Measurements from ENCODE around the gene SLCO6A1.
"Not testable (repeated sequence)": the region's sequence is repeated elsewhere in the genome, so short reads cannot be mapped to it uniquely, and the experiment has no call there.

Gene SLCO6A1

GRCh38 chr5:102498271-102499034 lies at the start of gene SLCO6A1:
TSS of gene SLCO6A1 (minus strand) at chr5:102499001. CDS start at chr5:102498844, 157 bp downstream.
- no peak for FAIRE-seq

GRCh38 chr5:102547141-102548035 lies 48.6 kb upstream of the SLCO6A1 start:
- FAIRE-seq, result no peak

GRCh38 chr5:102545175-102545574 lies 46.4 kb upstream of the SLCO6A1 start:
- no peak for FAIRE-seq

- no peak for FAIRE-seq
Measured at GRCh38 chr5:102542057-102542456, 43.3 kb upstream of the SLCO6A1 start.

DNA sequence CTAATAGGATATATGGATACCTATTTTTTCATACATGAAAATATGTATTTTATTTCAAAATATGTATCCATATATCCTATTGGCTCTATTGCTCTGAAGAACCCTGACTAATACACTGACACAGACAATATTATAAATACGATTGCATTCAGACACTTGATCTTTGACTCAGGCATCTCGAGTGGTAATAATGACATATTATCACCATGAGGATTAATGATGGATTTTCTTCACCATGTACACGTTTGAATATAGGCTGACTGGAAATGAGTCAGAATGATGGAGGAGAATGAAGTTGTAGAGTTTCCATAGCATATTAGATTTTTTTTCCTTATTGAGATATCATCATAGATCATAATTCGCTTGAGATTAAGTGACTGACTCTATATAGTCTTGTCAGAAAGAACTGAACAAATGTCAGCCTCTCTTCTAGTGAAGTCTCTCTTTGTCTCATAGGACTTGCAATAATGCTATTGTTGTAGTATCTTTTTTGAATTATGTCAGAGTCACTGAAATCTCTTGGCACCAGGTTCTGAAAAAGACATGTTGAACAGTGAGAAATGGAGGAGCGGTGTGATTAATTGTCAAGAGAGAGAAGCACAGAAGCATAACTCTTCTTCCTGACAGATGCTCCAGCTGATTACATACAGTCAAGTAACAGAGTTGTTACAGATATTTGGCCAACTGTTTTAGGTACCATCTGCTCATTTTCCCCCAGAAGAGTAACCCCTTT lies 41.4 kb upstream of the SLCO6A1 start:
- no peak for FAIRE-seq

DNA sequence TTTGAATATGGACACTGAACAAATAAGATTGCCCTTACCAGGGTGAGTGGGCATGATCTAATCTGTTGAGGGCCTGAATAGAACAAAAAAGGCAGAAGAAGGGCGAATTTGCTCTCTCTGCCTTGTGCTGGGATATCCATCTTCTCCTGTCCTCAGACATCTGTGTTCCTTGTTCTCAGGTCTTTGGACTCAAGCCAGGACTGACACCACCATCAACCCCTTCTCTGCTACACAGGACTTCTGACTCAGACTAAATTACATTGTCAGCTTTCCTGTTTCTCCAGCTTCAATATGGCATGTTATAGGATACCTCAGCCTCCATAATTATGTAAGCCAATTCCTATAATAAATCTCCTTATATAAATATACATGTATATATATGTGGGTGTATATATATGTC lies 40.8 kb upstream of the SLCO6A1 start:
- FAIRE-seq, result no peak

DNA sequence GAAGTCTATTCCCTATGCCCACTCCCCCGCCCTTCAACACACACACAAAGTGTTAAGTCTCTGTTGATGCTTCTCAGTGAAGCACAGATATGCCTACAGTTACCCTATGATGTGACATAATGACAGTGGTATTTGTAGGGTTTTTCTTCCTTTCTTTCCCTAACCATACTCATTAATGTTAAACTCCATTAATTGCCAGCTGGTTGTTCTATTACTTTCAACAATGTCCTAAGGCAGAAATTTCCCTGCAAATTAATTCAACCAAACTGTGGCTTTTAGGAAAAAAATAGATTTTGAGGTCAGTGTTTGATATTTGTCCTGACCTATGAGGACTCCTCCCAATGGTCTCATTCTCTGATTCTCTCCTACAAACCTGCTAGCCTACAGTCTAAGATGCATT lies 38.2 kb upstream of the SLCO6A1 start:
- FAIRE-seq, result no peak

DNA sequence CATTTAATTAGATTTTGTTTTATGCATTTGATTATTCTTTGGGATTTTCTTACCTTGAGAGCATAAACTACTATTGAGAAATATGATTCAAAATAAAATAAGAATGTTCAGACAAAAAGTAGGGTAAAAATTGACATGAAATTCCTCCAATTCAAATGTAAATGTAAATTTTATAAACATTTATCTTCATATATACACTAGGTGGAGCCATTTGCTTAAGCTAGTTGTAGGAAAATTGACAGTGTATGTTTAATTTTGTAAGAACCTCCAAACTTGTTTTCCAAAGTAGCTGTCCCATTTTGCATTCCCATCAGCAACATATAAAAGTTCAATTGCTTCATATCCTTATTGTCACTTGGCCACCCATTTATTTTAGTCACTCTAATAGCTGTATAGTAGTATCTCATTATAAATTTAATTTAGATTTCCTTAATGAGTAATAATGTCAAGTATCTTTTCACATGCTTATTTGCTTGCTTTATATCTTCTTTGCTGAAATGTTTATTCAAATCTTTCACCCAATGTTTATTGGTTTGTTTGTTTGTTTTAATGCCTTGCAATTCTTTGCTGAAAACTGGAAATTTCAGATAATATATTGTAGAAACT lies 37.6 kb upstream of the SLCO6A1 start:
- no peak for FAIRE-seq

DNA sequence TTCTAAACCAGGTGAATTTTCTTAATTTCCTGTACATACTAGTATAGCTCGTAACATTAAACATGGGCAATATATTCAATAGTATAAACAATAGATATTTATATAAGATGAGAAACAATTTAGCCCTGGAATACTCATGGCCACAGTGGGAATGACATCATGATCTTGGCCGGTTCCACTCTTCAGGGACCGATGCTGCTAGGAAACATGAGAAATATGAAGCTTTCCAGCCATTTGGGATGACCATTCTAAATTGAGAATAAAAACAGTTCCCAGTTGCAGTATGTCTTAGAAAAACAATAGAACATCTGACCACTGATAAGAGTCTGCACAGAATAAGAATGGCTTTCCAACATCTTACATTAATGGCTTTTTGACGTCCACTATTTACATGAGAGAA lies 33.3 kb upstream of the SLCO6A1 start:
- no peak for FAIRE-seq

- FAIRE-seq, result no peak
Measured at GRCh38 chr5:102531506-102531905, 32.7 kb upstream of the SLCO6A1 start.

DNA sequence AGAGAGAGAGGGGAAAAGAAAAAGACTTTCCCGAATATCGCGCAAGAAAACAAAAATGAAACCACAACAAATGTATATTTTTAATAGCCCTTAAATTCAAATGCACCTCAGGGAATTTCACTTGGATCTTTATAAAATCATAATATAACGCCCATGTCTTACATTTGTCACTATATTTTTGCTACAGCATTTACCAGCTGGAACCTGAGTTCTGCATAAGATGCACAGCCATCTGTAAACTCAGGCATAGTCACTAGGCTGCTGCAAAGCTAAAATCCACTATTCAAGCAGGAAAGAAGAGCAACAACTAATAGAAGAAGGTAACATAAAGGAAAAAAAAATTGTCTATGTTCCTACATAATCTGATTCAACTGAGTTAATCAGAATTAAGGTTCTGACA lies 30.6 kb upstream of the SLCO6A1 start:
- no peak for FAIRE-seq

DNA sequence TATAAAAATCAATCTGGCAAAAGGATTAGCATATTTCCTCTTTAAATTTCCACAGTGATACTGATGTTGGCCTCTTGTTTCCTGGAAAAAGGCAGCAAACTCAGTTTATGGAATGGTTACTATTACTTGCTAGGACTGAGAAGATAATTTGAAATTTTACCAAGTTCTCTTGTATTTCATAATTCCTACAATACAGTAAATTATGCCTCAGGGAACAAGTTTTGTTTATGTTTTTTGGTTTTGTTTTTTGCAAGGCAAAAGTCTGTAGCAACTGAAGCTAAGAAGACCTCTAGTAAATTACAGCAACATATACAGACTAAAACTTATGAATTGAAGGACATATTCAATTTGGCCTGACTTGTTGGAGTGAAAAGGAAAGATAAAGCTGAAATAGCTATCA lies 30.2 kb upstream of the SLCO6A1 start:
- FAIRE-seq, result no peak

GRCh38 chr5:102528600-102528999 lies 29.8 kb upstream of the SLCO6A1 start:
- no peak for FAIRE-seq

DNA sequence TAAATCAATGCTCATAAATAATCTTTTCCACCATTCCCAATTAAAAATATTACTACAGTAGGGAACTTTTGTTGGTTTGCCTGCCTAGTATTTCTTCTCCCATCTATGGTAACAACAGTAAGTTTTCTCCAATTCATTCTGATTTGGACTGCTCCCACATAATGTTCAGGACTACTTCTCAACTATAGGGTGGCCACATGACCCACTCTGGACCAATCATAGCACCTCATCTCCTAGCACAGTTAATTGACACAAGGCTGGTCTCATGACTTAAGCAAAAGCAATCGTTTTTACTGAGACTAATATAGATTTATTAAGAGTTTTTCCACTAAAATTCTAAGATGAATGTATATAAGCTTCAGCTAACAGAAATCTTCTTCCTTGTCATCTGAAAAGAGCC lies 28.7 kb upstream of the SLCO6A1 start:
- FAIRE-seq, result no peak

DNA sequence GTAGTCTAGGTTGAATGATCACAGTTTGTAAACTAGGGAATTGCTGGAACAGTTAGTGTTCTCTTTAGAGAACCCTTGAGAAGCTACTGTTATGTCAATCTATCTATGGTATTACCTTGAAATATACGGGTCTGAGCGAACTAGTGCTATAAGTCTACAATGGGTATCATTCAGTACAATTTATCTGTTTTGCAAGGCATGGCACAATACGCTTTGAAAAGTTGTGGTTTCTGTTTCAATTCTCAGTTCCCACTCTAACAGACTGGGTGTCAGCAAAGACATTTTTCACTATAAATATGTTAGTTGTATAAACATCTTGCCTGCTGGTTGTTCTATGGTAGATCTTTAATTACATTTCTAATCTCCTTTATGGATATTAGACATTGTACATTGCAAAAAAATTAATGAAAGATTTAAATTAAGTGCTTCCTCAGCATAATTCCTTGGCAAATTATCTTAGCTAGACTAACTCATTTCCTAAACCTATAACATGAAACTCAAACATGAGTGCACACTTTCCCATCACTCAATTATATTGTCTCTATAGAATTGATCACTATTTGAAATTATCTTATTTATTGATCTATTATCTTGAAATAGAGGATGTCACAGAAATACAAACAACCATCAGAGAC lies 24.9 kb upstream of the SLCO6A1 start:
- FAIRE-seq, result no peak

DNA sequence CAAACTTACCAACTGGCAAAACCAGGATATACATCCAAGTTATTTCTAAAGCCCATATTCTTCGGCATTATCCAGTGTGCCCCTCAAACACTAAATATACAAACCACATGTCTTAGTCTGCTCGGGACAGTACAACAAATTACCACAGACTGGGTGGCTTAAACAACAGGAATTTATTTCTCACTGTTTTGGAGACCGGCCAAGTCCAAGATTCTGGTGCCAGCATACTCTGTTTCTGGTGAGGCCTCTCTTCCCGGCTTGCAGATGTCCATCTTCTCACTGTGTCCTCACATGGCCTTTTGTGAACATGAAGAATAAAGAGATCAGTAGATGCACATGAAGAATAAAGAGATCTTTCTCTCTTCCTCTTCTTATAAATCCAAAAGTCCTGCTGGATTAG lies 12.9 kb upstream of the SLCO6A1 start:
- no peak for FAIRE-seq

DNA sequence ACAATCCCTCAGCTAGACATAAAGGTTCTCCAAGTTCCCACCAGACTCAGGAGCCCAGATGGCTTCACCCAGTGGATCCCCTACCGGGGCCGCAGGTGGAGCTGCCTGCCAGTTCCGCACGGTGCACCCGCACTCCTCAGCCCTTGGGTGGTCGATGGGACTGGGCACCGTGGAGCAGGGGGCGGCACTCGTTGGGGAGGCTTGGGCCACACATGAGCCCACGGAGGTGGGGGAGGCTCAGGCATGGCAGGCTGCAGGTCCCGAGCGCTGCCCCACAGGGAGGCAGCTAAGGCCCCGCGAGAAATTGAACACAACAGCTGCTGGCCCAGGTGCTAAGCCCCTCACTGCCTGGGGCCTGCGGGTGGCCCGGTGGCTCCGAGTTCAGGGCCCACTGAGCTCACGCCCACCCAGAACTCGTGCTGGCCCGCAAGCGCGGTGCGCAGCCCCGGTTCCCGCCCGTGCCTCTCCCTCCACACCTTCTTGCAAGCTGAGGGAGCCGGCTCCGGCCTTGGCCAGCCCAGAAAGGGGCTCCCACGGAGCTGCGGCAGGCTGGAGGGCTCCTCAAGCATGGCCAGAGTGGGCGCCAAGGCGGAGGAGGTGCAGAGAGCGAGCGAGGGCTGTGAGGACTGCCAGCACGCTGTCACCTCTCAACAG lies 7.4 kb downstream of the SLCO6A1 start:
- not testable (repeated sequence) for FAIRE-seq

DNA sequence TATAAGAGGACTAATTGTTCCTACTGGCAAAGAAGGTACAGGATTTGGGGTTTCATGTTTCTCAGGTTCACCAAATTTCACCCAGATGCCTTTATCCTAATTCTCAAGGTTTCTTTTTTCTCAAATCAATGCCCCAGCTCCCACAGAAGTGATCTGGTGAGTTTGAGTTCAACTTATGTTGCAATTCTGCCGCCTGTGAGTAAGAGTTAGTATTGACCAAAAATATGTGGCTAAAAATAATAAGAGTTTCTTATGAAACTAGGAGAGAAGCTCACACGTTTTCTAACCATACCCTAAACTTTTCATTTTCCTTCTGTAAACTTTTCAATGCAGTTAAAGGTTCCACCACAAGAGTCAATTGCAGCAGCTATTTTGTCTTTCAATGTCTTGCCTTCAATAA lies 15.1 kb downstream of the SLCO6A1 start:
- FAIRE-seq, result no peak

DNA sequence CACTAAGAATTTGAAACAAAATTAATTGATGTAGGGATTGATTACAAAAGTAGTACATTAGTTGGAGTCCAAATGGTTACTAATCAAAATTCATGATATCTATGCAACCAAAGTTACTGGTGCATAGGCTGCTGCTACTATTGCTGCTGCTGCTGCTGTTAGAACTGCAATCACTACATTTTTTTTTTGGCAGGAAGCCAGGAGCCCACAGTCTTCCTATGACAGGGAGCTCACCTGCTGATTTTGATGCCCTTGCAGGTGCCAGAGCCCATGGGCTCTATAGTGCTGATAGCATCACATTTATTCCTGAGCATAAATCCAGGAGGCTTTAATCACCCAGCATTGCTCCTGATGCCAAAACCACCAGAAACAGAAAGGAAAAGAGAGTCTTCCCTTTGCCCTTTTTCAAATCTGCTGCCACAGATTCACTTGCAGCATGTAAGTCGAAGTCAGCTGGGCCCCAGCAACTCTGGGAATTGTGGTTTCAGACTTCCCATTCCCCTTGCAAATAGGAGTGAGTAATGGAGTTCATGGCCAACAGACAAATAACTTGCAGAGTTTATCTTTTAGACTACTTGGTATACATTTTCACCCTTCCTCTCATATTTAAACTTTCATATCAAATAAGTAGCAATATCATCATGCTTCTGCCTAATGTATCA lies 17.6 kb downstream of the SLCO6A1 start:
- no peak for FAIRE-seq

DNA sequence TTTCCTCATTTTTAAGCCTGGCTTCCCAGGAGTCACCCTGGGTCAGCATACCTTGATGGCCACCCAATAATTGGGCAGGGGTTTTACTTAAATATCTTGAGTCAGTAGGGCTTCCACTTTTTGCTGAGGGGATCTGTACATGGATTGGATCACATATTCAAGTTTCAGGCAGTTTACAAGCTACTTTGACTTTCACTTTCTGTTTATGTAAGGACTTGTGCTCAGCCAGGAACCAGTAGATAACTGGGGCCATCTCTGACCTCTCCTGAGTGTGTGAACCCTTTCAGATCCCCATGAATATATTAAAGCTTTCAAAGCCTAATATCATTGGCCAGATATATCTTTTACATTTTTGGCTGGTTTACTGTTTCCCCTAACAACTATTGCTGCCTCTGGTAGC lies 45.1 kb downstream of the SLCO6A1 start:
- FAIRE-seq, result no peak

DNA sequence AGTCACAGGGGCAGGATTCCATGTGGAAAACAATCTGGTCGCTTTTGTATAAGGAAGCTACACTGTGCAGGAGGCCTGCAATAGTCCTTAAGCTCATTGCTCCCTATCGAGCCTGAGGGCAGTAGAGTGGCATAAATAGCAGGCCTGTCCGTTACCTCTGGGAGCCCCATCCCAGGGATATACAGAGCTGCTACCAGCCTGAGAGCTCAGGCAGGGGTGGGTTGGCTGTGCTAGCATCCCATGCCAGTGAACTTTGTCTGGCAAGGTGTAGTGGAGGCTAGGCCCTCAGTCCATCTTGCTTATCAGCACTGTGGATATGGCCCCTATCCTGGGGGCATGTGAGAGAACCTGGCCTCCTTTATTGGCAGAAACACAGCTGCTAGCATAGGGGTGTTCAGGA lies 47.7 kb downstream of the SLCO6A1 start:
- no peak for FAIRE-seq
